Suppressor macrophage treated with lipopolysaccharide for 4 hours (primary cell): ENCODE data around the gene DAD1.
A peak's percentile ranks its signal among the peaks of the same experiment; 100 is the strongest.
"Not testable (repeated sequence)": the region's sequence is repeated elsewhere in the genome, so short reads cannot be mapped to it uniquely, and the experiment has no call there.

Experiments
- DNase-seq: peaks from one replicate; pipeline ENCODE4 v3.0.0-alpha.2; 2020

The DAD1 gene

DNA sequence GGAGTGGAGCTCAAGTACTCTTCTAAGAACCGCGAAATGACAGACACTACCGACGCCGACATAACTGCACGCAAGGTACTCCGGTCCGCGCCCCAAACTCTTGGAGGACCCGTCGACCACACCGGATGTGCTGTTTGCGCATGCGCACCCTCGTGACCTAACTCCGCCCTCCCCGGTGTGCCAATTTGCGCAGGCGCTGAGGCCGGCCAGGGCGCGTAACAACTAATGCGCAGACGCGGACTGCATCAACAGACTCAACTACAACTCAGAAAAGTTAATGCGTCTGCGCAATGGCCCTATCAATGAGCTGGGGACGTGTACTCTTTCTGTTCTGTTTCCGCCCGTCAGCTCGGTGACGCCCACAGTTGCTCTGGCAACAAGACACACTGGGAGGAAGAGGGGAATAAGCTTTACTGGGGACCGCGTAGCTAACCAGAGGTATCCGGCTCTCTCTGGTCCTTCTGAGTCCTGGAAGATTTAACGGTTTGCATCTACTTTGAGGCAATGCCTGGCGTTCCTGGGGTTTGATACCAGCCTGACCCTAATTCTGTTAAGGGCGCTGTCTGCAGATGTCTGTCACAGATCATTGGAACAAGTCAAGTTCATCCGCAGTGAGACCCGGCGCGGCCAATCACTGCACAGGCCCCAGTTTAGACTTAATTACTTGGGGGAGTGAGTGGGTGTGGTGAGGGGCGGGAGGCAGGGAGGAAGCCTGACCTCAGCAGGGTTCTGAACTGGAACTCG, at the start of gene DAD1:
Gene DAD1 (minus strand): TSS at position 129 of the 744 bp plus-strand sequence. CDS start 67 bp downstream, at position 62.
- DNase-seq, result peak; percentile 100

DNA sequence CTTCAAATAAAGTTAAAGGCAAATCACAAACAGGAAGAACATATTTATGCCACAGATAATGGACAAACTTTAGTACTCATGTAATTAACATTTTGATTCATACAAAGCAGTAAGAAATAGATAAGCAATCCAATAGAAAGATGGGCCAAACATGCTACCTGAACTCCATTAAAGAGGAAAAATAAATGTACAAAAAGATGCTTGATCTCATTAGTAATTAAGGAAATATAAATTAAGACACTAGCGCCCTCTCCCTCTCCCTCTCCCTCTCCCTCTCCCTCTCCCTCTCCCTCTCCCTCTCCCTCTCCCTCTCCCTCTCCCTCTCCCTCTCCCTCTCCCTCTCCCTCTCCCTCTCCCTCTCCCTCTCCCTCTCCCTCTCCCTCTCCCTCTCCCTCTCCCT, 47.0 kb upstream of the DAD1 start:
- not testable (repeated sequence) for DNase-seq

GRCh38 chr14:22634233-22634900, 45.3 kb upstream of the DAD1 start:
- DNase-seq, result peak; percentile 5

GRCh38 chr14:22630486-22630885, 41.5 kb upstream of the DAD1 start:
- DNase-seq, result no peak

GRCh38 chr14:22630066-22630465, 41.0 kb upstream of the DAD1 start:
- no peak for DNase-seq

DNA sequence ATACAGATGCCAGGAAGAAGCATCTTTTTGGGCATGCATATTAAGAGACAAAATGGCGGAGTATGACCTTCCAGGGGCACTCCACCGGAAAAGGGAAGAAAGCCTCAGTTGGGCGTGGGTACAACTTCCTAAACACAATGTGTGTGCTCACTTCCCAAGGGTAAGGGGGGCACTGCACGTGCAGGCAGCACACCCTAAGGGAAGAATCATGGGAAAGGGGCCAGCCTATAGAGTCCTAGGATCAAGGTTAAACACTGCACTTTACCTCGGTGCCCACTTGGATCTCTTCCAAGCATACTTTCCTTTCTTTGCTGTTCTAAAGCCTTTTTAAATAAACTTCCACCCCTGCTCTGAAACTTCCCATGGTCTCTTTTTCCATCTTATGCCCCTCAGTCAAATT, 40.3 kb upstream of the DAD1 start:
- DNase-seq, result no peak

DNA sequence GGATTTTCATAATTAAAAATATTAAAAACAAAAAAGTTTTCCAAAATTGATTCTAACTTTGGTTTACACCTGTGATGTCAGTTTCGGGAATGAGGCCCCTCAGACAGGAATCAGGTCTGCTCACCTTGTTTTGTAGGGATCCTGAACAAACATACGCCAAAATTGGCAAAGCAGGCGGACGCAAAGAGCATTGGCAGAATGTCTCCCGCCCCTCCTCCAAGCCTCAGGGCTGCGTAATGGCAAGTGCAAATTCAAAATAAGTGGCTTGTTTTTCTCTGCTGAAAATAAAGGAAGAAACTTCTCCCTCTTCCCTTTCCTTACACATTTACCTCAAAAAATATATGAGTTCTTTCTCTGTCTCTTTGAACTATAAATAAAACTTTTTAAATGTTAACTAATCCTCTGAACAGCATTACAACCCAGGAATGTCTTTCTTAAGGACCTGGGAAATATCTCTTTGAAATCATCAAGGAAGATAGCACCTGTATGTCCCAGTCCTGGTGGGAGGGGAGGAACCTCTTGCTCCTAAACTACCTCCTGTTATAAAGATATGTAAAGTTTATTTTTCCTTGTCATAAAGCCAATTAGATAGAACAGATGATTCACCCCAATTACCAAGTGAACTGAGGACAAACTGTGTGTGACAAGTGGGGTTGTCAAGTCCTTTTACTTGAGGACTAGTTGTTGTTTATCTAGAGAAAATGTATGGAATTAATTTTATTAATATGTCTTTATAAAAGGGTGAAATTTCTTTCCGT, 38.7 kb upstream of the DAD1 start:
- no peak for DNase-seq

GRCh38 chr14:22626590-22626989, 37.6 kb upstream of the DAD1 start:
- no peak for DNase-seq

DNA sequence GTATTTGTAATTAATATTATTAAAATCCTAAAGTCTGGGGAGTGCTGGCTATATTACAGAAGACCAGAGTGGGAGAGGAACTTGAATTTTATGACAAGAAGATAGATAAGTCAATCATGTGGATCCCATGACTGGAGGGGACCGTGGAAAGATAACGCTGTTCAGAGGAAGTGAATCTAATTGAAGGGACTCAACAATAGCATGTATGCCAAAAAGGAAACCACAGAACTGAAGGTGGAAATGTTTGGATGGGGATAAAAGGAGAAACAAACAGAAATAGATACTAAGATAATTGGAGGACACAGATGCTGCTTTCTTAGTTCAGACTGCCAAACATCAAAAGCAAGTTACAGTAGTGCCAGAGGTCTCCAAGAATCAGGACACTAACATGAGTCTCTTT, 34.0 kb upstream of the DAD1 start:
- peak; percentile 33 for DNase-seq

- DNase-seq, result no peak
Observed at GRCh38 chr14:22622255-22622654, 33.2 kb upstream of the DAD1 start.

- not testable (repeated sequence) for DNase-seq
Observed at GRCh38 chr14:22615765-22616164, 26.7 kb upstream of the DAD1 start.

- DNase-seq, result no peak
Observed at GRCh38 chr14:22614240-22614799, 25.3 kb upstream of the DAD1 start.

DNA sequence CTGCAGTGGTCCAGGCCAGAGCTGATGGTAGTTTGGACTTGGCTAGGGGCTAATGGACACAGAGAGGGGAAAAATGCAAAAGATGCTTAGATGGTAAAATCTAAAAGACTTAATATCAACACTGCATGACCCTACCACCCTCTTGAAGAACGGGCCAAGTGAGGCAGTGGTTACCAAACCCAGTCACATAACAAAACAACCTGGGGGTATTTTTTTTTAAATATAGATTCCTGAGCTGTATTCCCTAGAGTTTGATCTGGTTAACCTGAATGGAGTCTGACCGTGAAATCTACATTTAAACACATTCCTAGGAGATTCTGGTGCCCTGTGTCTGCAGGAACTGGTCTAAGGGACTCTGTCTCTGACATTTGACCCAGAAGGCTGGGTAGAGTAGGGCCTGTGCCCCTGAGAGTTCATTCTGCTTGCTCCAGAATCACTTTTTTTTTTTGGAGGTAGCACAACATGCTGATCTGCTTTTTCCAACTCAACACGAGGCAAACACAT, 24.8 kb upstream of the DAD1 start:
- DNase-seq, result no peak

DNA sequence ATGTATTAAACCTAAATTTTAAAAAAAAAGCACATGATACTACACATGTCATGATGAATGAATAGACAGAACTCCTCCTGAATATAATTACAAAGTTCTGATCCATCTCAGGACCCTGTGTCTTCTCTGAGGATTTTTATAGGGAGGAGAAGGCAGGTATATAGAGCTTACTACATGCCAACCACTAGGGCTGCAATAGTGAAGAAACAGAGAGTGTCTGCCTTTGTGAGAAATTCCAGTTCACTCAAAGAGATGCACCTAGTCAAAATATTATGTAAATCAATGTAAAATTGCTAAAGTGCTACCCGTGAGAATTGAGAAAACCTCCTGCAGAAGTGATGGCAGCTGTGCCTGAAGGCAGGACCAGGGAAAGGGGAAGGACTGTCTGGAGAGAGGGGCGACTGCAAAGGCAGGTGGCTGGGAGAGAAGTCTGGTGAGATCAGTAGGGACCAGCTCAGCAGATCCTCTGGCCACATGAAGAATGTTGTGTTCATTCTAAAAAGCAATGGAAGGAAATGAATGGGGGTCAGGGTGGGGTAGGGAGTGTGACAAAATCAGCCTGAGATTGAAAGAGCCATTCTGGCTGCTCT, 24.2 kb upstream of the DAD1 start:
- DNase-seq, result no peak

DNA sequence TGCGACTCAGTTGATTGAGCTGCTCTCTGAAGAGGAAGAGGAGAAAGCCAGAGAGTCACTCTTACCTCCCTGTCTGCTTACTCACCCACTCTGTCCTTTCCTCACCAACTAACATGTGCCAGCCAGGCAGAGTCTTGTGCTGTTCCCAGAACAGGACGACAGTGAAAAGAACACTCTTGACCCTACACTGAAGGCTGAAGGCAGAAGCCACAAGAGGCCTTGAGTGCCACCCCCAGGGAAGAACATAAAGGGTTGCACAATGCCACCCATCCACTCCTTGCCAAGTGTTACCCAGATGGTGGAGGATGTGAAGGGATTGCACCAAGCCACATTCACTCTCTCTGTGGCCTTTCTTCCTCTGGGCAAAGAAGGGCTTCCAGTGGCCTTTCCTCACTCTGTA, 21.9 kb upstream of the DAD1 start:
- no peak for DNase-seq

DNA sequence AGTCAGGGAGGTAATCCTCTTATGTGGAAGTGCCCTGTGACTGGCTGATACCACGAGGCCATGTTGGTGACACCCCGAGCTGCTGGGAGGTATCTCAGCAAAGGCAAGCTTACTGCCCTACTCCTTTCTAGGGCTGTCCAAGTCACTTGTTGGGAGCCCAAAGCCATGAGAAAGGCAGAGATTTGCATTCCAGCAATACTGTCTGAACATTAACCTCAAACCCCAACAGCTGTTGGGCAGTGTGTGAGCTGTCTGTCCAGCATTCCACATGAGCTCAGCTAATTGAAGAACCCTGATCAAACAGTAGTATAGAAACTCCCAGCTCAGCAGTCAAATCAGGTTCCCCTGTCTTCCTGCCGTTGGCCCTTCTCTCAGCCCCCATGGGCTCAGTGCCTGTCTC, 18.3 kb upstream of the DAD1 start:
- DNase-seq, result no peak

DNA sequence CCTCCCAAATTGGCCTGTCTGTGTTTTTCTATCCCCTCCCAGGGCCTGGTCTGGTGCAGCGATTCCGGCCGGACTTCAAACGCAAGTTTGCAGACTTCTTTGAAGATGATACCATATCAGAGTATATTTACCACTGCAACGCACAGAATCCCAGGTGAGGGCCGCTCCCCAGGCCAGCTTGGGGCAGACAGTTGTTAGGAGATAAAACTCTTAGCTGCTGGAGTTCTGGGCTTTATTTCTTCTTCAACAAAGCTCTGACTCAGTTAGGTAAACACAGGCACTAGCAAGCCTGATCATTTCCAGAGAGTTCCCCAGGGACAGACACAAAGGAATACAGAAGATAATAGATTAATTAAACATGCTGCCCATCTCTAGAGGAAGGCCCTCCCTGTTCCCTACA, 17.4 kb upstream of the DAD1 start:
- DNase-seq, result no peak

DNA sequence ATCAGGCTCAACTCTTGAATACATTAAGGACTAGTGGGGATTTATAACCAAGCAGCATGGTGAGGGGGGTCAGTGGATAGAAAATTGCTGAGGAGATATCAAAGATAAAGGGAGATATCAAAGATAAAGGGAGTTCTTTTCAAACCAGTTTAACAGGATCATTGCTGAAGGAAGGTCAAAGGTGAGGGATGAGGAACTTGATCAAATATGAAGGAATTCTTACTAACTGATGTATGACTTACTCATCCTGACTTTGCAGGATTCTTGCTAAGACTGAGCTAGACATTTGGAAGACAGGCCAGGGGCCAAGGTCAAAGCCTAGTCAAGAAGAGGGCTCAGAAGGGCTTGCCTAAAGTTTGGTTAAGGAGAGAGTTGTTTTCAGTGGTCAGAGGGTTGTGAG, 13.8 kb upstream of the DAD1 start:
- no peak for DNase-seq

GRCh38 chr14:22601996-22602395, 13.0 kb upstream of the DAD1 start:
- DNase-seq, result no peak

DNA sequence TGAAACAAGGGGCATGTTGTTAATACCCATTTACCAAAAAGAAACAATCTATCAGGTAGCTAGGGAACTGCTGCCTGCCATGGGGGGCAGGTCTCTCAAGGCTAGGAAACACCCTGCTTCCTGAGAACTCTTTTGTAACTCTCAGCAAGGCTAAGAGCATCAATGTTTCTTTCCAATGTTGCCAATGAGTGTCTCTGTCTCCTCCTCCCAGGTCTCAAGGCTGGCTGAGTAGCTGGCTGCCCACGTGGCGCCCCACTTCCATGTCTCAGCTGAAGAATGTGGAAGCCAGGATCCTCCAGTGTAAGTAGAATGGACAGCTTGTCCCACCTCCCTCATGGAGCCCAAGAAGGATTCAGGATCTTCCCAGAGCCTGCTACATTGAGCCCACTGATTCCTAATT, 12.4 kb upstream of the DAD1 start:
- DNase-seq, result no peak

- no peak for DNase-seq
Observed at GRCh38 chr14:22600027-22600426, 11.0 kb upstream of the DAD1 start.

DNA sequence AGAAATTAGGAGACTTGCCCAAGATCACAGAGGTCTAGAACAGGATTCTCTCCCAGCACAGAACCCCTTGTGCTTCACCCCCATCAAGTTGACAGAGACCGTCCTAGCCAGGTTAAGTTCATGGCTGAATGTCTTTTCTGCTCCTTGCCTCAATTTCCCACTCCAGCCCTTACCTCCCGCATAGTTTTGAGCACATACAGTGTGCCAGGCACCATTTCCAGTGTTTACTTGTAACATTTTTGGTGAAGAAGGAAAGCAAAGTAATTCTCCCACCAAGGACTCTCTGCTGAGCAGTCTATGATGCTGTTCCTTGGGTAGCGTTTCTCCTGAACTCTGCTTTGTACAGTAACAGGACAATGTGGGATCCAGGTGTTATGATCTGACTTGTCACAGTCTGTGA, 10.3 kb upstream of the DAD1 start:
- no peak for DNase-seq

- peak; percentile 38 for DNase-seq
Observed at GRCh38 chr14:22598896-22599244, 9.8 kb upstream of the DAD1 start.
